Measurements from ENCODE around the gene ST8SIA2. TPM values are rescaled to one million over a fixed set of nuclear protein-coding genes. Genes with fewer than 3 reads are reported as not detected.

Gene ST8SIA2
- total RNA-seq, 1 experiment from 2014 or later, result 0.43 TPM

- ChIA-PET POLR2A (ENCODE audit: low non-redundant PET) (no interaction called here), CTCF (no interaction called here)
- TF ChIP-seq EZH2 (IDR thresholded peaks at IDR 0.05; ENCODE audit: borderline replicate concordance, low read depth, low read length, poor library complexity, severe bottlenecking) (no peak), CTCF (conservative IDR thresholded peaks at IDR 0.05; ENCODE audit: low read depth, low read length) (no peak)
- Histone ChIP-seq H3K27me3 (replicated peaks; ENCODE audit: insufficient read depth, low read depth, low read length, poor library complexity) (no peaks in the 10 kb centered on the region), H3K4me3 (ENCODE audit: low read depth, low read length, poor library complexity, severe bottlenecking) (no peak overlapping the region), H3K27ac (ENCODE audit: low read depth, low read length, poor library complexity, severe bottlenecking) (no peak overlapping the region), H3K9me3 (ENCODE audit: low read depth, low read length, poor library complexity, severe bottlenecking) (no peaks in the 10 kb centered on the region), H3K4me1 (ENCODE audit: insufficient read depth, low read length, poor library complexity, severe bottlenecking) (no peaks in the 10 kb centered on the region), H3K36me3 (ENCODE audit: insufficient read depth, low read length, poor library complexity, severe bottlenecking) (no peaks in the 10 kb centered on the region)
- DNase-seq (ENCODE audit: low spot score), result no peak
- BruUV-seq (replicated peaks), result no TSS peak
- intact Hi-C loops (cut with micrococcal nuclease; ENCODE audit: unreplicated experiment), result no loop called here
Measured at GRCh38 chr15:92365084-92365483, 28.6 kb upstream of the ST8SIA2 start.

GRCh38 chr15:92365906-92366305 is 27.8 kb upstream of the ST8SIA2 start:
- no peak overlapping the region for H3K4me3 ChIP-seq (ENCODE audit: low read depth, low read length, poor library complexity, severe bottlenecking)
- H3K9me3 ChIP-seq (ENCODE audit: low read depth, low read length, poor library complexity, severe bottlenecking), result no peaks in the 10 kb centered on the region
- TF ChIP-seq CTCF (conservative IDR thresholded peaks at IDR 0.05; ENCODE audit: low read depth, low read length) (no peak), EZH2 (IDR thresholded peaks at IDR 0.05; ENCODE audit: borderline replicate concordance, low read depth, low read length, poor library complexity, severe bottlenecking) (no peak)
- no peaks in the 10 kb centered on the region for H3K36me3 ChIP-seq (ENCODE audit: insufficient read depth, low read length, poor library complexity, severe bottlenecking)
- no peak overlapping the region for H3K27ac ChIP-seq (ENCODE audit: low read depth, low read length, poor library complexity, severe bottlenecking)
- POLR2A ChIA-PET (ENCODE audit: low non-redundant PET), result no interaction called here
- no peaks in the 10 kb centered on the region for H3K4me1 ChIP-seq (ENCODE audit: insufficient read depth, low read length, poor library complexity, severe bottlenecking)
- intact Hi-C loops (cut with micrococcal nuclease; ENCODE audit: unreplicated experiment), result no loop called here
- no peaks in the 10 kb centered on the region for H3K27me3 ChIP-seq (replicated peaks; ENCODE audit: insufficient read depth, low read depth, low read length, poor library complexity)
- CTCF ChIA-PET, result no interaction called here
- BruUV-seq (replicated peaks), result no TSS peak
- DNase-seq (ENCODE audit: low spot score), result no peak

DNA sequence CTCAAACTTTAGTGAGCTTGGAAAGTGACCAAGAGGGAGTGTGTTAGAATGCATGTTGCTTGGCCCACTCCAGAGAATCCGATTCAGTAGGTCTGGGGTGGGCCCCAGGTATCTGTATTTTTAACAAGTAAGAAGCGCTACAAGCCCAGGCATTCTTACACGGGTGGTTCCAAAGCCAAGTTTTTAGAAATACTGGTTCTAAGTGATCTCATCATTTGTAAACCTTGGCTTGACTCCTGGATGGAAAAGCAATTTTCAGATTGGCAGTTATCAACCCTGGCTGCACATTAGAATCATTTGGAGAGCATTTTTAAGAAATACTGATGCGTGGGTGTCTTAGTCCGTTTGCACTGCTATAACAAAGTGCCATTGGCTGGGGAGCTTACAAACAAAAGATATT is 27.3 kb upstream of the ST8SIA2 start:
- intact Hi-C loops (cut with micrococcal nuclease; ENCODE audit: unreplicated experiment), result no loop called here
- ChIA-PET POLR2A (ENCODE audit: low non-redundant PET) (no interaction called here), CTCF (no interaction called here)
- no peak for TF ChIP-seq CTCF (conservative IDR thresholded peaks at IDR 0.05; ENCODE audit: low read depth, low read length)
- no peak for TF ChIP-seq EZH2 (IDR thresholded peaks at IDR 0.05; ENCODE audit: borderline replicate concordance, low read depth, low read length, poor library complexity, severe bottlenecking)
- no TSS peak for BruUV-seq (replicated peaks)
- H3K27ac ChIP-seq (ENCODE audit: low read depth, low read length, poor library complexity, severe bottlenecking), result no peak overlapping the region
- no peaks in the 10 kb centered on the region for H3K9me3 ChIP-seq (ENCODE audit: low read depth, low read length, poor library complexity, severe bottlenecking)
- no peaks in the 10 kb centered on the region for H3K36me3 ChIP-seq (ENCODE audit: insufficient read depth, low read length, poor library complexity, severe bottlenecking)
- no peak overlapping the region for H3K4me3 ChIP-seq (ENCODE audit: low read depth, low read length, poor library complexity, severe bottlenecking)
- H3K4me1 ChIP-seq (ENCODE audit: insufficient read depth, low read length, poor library complexity, severe bottlenecking), result no peaks in the 10 kb centered on the region
- DNase-seq (ENCODE audit: low spot score), result no peak
- H3K27me3 ChIP-seq (replicated peaks; ENCODE audit: insufficient read depth, low read depth, low read length, poor library complexity), result no peaks in the 10 kb centered on the region

All from A673 (cell line).